ENCODE measurements around the gene C2orf69.

- TF ChIP-seq POLR2AphosphoS5 (IDR thresholded peaks at IDR 0.05; ENCODE audit: low read depth, low read length) (no peak), TAF1 (IDR thresholded peaks at IDR 0.05; ENCODE audit: borderline replicate concordance, low read depth, low read length) (no peak)
Observed at GRCh38 chr2:199975273-199975895, 64.3 kb downstream of the C2orf69 start.
